CD4-positive, alpha-beta T cell treated with Interleukin-4 for 4 hours (primary cell): Measurements from ENCODE around the gene NTRK1.
A peak's percentile ranks its signal among the peaks of the same experiment; 100 is the strongest.

Source experiments
- DNase-seq: peaks from one replicate; pipeline ENCODE4 v3.0.0-alpha.2; 2020

Gene NTRK1

DNA sequence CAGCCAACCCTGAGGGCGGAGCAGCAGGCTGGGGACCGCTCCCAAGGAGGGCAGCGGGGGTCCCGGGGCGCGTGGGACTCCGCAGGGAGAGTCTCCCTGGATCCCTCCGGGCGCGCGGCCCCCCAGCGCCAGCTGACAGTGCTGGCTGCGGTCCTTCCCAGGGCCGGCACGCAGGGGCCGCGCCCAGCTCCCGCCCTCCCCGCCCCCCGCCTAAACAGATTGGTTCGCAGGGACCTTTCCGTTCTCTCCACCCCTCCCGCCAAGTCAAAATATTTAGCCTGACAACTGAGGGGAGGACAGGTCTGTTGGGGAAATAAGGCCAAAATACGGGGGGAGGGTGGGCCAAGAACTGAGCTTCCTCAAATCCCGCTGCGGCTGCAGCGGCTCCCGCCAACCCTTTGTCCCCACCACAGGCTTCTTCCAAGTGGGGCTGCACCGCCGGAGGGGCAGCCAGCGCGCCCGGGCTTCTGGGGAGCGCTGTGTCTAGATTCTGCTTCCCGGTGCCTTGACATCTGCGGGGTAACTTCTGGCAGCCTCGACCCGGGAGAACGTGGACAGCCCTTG lies 1.6 kb upstream of the NTRK1 start, which contains the start of gene INSRR:
Gene INSRR (minus strand): TSS at position 159 of the 564 bp plus-strand sequence. CDS start 496 bp downstream, outside the sequence.
- DNase-seq, result no peak

DNA sequence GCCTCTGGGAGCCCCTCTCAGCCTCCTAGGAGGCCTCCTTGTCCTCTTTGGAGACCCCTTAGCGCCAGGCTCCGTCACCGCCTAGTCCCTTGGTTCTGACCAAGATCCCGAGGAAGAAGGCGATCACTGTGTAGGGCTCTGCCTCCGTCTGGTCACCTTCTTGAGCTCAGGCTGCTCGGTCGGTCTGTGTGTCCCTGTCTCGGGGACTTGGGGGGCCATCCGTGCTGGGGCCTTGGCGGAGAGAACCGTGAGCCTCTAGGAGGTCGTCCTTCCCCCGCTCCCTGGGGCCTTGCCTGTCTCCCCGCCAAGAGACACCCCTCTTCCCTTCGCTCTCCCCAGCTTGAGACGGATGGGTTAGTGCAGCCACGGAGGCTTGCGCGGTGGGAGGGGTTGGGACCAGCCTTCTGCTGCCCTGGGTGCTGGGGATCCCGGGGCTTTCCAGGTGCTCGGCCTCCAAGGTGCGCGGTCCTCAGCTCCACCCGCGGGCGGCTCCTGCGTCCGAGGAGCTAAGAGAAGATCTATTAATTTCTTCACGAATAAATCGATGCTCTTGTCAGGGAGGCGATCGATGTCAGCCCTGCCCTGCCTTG lies 1.0 kb upstream of the NTRK1 start:
- no peak for DNase-seq

DNA sequence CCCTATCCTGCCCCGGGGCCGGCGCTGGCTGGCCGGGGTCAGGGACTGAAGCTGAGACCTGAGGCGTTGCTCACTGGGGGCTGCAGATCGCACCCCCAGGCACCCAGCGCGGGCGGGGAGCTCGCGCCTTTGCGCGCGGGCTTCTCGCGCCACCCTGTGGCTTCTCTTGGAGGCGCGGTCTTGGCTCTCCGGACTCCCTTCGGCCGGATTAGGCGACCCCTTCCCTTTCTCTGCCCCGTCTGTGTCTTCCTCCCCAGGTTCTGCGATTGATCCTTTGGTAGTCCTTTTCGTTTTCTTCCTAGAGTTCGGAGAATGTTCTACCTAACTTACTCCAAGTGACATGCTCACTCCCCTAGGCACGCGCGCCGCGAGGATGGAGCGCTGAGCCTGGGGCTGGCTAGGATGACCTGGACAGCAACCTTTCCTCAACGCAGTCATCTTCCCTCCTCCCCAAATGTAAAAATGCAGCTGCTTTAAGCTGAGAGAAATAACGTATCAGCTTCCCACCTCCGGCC lies 495 bp upstream of the NTRK1 start:
- peak; percentile 44 for DNase-seq

DNA sequence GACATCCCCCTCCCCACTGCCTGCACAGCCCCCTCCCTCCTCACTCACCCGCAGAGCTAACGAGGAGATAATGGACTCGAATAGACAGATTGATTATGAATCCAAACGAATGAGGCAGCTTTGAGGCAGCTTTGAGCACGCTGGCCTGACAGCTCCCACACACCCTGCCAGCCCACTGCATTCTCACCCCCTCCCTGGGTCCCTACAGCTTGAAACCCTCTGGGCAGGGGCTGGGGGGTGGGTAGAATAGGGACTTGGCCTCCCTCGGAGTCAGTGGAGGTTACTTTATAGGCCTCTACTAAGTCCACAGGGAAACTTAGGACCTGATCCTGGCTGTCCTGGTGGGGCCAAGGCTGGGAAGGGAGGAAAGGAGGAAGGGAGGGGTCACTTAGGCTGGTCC lies 1.9 kb downstream of the NTRK1 start:
- DNase-seq, result no peak

DNA sequence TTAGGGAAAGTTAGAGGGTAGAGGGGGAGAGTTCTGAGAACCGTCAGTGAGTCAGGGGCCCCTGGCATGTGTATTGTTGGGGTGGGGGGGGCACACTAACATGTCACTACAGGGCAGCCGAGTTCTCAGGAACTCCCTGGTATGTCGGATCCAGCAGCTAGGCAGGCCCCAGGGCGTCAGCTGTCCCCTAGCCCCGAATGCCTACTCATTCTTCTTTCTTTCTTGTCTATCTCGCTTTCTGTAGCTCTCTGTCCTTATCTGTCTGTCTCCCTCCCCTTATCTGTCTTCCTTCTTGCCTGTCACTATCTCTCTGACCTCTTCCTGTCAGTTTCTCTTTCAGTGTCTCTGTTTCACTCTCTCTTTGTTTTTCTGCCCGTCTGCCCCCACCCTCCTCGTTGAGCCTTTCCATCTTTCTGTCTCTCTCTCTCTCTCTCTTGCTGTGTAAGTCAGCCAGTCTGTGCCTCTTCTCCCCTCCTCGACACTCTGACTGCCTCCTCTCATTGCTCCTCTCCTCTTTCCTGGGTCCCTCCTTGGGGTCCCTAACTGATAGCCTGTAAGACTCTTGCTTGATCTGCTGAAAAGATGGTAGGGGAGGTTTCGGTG lies 2.4 kb downstream of the NTRK1 start:
- no peak for DNase-seq

DNA sequence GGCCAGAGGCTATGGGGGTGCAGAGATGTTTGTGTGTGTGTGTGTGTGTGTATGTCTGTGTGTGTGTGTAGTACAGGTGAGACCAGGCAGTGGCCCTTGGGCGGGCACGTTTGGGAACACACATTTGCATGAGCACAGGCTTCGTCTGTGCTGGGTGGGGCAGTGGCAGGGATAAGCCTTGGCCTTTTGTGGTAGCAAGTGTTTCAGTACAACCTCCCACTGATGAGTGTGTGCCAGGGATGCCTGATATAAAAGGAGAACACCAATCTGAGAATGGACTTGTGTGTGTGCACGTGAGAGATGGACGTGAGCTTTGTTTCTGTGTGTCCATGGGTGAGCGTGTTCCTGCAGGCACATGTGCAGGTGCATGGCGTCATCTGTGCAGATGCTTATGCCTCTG lies 3.0 kb downstream of the NTRK1 start:
- no peak for DNase-seq

DNA sequence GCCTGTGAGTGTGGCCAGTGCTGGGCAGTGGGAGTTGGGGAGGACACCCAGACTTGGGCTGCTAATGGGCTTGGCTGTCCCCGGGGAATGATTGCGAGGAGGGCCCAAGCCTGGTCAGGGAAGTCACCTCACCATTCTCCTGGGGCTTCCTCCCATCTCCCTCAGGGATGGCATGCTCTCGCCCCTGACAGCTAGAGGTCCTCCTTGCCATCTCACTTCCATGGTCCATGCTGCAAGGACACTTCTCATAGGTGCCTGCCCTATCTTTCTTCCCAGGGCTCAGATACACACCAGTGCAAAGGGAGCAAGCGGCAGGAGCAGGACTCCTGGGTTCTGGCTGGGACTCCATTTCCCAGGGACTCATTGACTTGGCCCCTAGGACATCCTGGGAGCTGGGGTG lies 4.1 kb downstream of the NTRK1 start:
- DNase-seq, result no peak

DNA sequence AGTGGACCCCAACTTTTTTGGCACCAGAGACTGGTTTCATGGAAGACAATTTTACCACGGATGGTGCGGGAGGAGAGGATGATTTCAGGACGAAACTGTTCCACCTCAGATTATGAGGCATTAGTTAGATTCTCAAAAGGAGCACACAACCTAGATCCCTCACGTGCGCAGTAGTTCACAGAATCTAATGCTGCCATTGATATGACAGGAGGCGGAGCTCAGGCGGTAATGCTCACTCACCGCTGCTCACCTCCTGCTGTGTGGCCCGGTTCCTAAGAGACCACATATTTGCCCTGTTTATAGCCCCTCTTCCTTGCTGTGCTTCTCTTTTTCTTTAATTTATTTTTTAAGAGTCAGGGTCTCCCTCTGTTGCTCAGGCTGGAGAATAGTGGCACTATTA lies 4.6 kb downstream of the NTRK1 start:
- DNase-seq, result no peak

DNA sequence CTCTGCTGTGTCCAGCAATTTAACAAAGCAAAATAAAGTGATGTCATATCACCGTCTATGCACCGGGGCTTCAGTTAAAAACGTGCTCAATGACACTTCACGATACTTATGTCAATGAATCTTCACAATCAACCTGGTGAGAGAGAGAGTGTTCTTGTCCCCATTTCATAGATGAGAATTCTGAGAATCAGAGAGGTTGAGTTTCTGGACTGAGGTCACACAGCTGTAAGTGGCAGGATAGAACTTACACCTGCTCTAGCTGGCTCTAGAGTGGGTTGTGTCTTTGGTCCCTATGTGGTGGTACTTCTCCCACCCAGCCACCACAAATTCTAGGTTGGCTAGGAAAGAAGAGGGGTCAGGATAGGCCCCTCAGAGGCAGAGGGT lies 5.2 kb downstream of the NTRK1 start:
- no peak for DNase-seq

DNA sequence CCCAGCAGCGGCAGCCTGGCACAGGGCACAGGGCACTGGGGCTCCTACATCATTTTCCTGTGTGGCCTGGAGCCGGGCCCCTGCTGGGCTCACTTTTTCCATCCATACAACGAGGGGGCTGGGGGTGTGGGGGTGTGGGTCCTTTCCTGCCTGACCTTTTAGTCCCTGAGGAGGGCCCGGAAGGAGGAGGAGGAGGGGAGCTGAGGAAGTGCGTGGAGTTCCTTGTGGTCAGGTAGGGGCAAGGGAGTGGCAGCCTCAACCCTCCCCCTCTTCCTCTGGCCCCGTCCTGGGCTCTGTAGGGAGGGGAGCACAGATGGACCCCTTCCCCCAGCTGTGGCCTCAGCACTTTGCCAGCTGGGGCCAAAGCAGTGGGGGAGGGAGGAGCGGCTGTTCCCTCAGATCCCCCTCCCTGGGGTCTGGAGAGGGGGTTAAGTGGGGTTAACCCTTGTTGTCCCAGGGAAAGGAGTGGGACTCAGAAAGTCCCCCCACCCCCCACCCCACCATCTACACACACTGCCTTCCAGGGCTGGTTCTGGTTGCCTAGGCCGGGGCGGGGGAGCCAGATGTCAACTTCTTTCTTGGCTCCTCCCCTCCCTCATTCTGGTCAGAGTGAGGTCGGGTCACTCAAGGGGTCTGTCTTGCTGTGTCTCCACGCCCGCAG lies 5.7 kb downstream of the NTRK1 start:
- DNase-seq, result no peak

DNA sequence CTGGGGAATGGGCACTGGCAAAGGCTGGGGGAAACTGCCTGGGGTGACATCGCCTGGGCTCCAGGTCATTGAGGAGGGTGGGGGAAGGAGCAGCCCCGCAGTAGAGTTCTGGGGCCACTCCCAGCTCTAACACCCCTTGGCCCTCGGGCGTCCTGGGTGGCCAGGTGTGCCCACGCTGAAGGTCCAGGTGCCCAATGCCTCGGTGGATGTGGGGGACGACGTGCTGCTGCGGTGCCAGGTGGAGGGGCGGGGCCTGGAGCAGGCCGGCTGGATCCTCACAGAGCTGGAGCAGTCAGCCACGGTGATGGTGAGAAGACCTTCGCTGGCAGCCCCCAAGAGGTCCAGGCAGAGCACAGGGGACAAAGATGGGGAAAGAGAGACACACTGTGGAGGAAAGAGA lies 7.7 kb downstream of the NTRK1 start:
- DNase-seq, result no peak

DNA sequence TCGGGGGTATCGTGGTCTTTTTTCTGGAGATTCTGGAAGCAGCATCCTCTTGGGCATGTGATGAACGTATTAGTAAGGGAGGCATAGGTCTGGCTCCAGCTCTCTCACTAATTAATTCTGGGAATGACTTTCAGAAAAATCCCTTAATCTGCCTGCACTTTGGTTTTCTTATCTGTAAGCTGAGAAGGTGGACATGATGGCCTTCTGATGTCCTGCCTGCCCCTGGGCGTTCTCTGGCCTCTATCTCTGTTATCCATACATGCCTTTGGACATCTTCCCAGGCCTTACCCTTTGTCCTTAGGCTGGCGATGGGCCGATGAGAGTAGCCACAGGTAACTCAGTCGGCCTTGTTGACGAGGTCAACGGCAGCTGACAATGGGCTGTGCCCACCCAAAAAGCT lies 8.8 kb downstream of the NTRK1 start:
- DNase-seq, result no peak

DNA sequence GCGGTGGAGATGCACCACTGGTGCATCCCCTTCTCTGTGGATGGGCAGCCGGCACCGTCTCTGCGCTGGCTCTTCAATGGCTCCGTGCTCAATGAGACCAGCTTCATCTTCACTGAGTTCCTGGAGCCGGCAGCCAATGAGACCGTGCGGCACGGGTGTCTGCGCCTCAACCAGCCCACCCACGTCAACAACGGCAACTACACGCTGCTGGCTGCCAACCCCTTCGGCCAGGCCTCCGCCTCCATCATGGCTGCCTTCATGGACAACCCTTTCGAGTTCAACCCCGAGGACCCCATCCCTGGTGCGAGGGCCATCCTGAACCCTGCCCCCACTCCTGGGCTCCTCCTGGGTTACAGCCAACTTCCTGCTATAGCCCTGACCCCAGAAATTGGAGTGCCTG lies 13.0 kb downstream of the NTRK1 start:
- DNase-seq, result no peak

DNA sequence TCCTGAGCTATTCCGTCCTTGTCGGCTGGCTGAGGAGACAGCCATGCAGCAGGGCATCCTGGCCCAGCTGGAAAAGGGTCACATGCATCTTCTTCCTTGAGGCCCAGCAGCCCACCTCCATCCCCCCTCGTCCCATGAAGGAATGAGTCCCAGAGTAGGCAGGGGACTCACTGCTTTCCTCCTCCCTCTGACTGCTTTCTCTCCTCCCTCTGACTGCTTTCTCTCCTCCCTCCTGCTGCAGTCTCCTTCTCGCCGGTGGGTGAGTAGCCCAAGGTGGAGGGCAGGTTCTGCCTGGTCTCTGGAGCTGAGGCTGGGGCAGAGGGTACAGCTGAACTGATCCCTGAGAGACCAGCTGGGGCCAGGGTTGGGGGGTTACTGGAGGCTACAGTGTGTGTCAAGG lies 13.5 kb downstream of the NTRK1 start:
- DNase-seq, result no peak

DNA sequence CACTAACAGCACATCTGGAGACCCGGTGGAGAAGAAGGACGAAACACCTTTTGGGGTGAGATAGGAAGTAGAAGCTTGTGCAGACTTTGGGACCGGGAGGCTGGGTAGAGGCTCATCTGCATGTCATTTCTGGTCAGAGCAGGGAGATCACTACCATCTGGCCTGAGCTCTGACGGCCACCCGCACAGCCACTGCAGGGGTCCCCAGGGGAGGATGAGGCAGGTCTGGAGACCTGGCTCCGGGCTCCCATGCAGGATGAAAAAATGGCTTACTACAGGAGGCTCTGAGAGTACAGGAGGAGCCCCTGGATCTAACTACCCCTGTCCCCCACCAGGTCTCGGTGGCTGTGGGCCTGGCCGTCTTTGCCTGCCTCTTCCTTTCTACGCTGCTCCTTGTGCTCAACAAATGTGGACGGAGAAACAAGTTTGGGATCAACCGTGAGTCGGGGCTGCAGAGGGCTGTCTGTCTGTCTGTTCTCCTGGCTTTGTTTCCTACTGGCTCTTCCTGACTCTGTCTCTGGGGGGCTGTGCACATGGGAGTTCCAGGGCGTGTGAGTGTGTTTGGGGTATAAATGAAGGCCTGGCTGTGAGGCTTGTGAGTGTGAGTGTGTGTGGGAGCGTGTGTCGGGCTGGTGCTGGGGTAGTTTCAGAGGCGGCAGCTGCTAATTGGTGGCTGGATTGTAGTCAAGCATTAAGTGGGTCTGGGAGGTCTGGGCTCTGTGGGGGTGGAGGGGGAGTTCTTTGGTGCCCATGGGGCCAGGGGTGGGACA lies 14.1 kb downstream of the NTRK1 start:
- no peak for DNase-seq

DNA sequence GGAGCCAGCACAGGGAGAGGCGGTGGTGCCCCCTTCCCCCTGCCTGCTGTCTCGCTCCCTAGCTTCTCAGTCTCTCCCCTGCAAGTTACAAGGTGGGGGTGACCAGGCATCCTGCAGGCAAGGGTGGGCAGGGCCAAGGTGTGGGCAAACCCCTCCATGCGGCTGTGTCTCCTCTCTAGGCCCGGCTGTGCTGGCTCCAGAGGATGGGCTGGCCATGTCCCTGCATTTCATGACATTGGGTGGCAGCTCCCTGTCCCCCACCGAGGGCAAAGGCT lies 14.6 kb downstream of the NTRK1 start:
- DNase-seq, result no peak

DNA sequence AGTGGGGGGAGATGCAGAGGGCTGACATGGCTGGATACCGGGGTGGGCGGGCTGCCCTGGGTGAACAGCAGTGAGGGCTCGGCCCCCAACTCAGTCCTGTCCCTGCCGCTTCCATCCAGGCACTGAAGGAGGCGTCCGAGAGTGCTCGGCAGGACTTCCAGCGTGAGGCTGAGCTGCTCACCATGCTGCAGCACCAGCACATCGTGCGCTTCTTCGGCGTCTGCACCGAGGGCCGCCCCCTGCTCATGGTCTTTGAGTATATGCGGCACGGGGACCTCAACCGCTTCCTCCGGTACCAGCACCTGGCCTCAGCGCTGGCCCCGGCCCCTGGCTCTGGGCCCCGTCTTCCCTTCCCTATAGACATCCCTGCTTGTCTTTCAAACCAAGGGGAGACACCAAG lies 15.6 kb downstream of the NTRK1 start:
- DNase-seq, result no peak

DNA sequence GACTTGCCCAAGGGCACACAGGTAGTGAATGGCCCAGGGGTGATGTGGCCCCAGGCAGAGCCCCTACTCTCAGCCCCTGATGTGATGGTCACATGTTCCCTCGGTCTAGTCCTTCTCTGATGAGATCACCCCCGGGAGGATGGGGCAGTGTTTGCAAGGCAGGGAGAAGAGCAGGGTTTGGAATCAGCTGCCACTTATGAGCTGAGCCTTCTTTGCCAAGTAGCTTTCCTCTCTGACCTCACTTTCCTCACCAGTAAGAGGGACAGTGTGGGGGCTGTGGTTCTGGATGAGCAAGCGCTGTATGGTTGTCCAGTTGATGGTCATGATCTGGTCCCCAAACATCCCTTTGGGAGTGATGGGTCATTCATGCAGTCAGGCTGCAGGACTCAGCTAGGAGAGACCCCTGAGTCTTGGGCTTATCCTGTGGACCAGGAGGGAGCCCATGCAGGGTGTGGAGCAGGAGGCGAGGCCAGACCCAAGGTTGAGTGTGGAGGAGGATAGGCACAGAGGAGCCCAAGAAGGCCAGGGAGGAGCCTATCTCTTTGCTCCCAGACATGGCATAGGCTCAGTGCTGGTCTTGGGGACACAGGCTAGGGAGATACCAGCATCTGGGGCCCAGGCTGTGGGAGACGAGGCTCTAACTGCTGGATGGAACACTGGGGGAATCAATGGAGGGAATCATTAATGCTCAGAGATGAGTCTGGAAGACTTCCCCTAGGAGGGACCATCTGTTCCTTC lies 16.9 kb downstream of the NTRK1 start:
- no peak for DNase-seq

DNA sequence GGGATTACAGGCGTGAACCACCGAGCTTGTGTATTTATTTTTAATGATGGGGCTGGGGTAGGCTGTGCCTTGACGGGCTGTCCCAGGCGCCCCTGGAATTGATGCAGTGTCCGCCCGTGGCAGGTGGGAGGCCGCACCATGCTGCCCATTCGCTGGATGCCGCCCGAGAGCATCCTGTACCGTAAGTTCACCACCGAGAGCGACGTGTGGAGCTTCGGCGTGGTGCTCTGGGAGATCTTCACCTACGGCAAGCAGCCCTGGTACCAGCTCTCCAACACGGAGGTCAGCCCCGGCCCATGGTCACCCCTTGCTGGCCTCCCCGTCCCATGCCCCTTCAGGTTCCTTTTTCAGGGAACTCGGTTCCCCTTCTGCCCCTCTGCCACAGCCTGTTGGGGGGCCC lies 19.2 kb downstream of the NTRK1 start:
- DNase-seq, result no peak

DNA sequence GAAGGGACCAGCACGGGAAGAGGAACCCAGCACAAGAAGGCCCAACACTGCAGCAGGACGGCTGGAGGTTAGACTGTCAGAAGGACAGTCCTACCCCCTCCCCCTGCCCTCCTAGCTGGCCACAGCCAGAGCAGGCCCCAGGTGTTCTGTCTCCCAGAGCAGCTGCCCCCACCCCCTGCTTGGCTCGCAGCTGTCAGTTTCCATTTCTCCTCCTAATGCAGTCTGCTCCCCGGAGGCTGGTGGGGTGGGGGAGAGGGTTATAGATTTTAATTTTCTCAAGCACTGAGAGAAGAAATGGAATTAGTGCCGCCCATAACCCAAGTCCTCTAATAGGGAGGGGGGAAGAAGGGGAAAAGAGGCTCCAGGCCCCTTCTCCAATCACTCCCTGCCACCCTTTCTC lies 19.8 kb downstream of the NTRK1 start:
- no peak for DNase-seq

DNA sequence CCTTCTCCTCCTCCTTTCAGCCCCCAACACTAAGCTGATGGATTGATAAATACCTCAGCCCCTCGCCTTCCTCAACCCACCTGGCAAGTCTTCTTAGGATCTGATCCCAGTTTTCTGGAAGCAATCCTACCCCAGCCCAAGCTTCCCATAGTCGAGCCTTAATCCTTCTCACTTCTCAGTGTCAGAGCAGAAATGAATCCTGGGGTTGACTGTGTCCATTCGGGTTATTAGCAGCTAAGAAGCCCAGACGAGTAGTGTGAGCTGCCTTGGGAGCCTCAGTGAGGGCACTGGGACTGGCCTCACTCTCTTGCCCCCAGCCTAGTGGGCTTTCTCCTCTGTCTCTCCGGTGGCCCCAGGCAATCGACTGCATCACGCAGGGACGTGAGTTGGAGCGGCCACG lies 20.4 kb downstream of the NTRK1 start:
- DNase-seq, result no peak

DNA sequence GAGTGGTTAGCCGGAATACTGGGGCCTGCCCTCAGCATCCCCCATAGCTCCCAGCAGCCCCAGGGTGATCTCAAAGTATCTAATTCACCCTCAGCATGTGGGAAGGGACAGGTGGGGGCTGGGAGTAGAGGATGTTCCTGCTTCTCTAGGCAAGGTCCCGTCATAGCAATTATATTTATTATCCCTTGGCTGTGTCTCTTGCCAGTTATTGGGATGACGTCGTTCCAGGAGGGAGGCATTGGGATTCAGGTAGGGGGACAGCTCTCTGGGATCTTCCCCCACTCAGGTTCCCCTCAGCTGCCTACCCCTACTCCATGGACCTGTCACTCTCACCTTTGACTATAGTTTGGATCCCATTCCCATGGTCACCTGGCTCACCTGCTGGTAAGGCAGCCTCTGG lies 21.0 kb downstream of the NTRK1 start:
- no peak for DNase-seq

DNA sequence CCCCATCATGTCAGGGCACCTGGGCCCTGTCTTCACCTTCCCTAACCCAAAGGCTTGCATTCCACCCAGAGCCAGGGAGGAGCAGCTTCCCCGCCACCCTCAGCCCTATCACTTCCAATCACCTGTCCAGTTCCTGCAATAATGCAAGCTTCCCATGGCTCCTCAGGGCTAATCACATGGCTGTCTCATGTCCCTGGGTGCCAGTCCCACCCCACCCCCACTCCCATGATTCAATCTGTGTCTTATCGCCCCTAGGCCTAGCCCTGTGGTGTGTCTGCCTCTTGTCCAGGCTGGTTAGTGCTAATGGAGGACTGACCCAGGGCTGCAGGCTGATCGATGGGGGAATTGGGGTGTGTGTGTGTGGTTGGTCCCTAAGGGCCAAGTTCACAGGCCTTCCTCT lies 21.9 kb downstream of the NTRK1 start:
- no peak for DNase-seq
